Small intestine (tissue), 4 donors: ENCODE results near the gene CNN2. TPM values are rescaled to one million over a fixed set of nuclear protein-coding genes. Genes with fewer than 3 reads are reported as not detected.

Source experiments
- polyA plus RNA-seq, 4 donors: library from polyadenylated mRNA; stranded (reverse) in 3 of 4; unstranded in 1 of 4; fragments of 200-250 nt in 3 of 4; fragments of 120-200 nt in 1 of 4; gene quantifications; one replicate each; pipeline versions ENCODE4 v1.2.1 to v1.2.3, GENCODE V29; 2013
- donor health status: healthy with polysubstance abuse.
- donor health status: Bipolar disorder and iron deficiency.
- donor health status: healthy.

The CNN2 gene
- polyA plus RNA-seq, 4 donors: 14.5 to 34.4 (median 22.6) TPM

Other genes starting within 250 kb of the CNN2 start
- gene PTBP1, start 229.2 kb upstream of the CNN2 start, polyA plus RNA-seq: 100 to 1,000 TPM; 109 to 257 (median 140) TPM
- under 1 TPM in 2 of 4 donors, not detected in 2; 0.49 to 0.57 TPM for gene PLPPR3, start 204.7 kb upstream of the CNN2 start, polyA plus RNA-seq
- gene AZU1, start 198.8 kb upstream of the CNN2 start, polyA plus RNA-seq: under 1 TPM in 1 of 4 donors, not detected in 3; 0.22 TPM
- gene PRTN3, start 185.6 kb upstream of the CNN2 start, polyA plus RNA-seq: under 1 TPM in 1 of 4 donors, not detected in 3; 0.41 TPM
- 1 to 10 TPM in 1 of 4 donors, under 1 TPM in 1, not detected in 2; 0.09 to 1.8 TPM for gene ELANE, start 174.3 kb upstream of the CNN2 start, polyA plus RNA-seq
- gene CFD, start 166.9 kb upstream of the CNN2 start, polyA plus RNA-seq: 100 to 1,000 TPM in 1 of 4 donors, 10 to 100 TPM in 1, 1 to 10 TPM in 2; 3.8 to 601 (median 20.8) TPM
- 100 to 1,000 TPM in 1 of 4 donors, 10 to 100 TPM in 3; 39.0 to 107 (median 70.3) TPM for gene MED16, start 133.4 kb upstream of the CNN2 start, polyA plus RNA-seq
- gene RNU6-9, start 133.1 kb upstream of the CNN2 start, polyA plus RNA-seq: not detected
- 10 to 100 TPM; 29.5 to 52.7 (median 42.3) TPM for gene R3HDM4, start 113.4 kb upstream of the CNN2 start, polyA plus RNA-seq
- under 1 TPM in 2 of 4 donors, not detected in 2; 0.25 to 0.55 TPM for gene KISS1R, start 109.3 kb upstream of the CNN2 start, polyA plus RNA-seq
- gene ARID3A, start 100.6 kb upstream of the CNN2 start, polyA plus RNA-seq: 100 to 1,000 TPM in 1 of 4 donors, 1 to 10 TPM in 3; 1.3 to 242 (median 4.8) TPM
- 10 to 100 TPM; 33.4 to 70.8 (median 57.5) TPM for gene WDR18, start 42.3 kb upstream of the CNN2 start, polyA plus RNA-seq
- gene GRIN3B, start 26.2 kb upstream of the CNN2 start, polyA plus RNA-seq: under 1 TPM in 2 of 4 donors, not detected in 2; 0.10 to 0.16 TPM
- 100 to 1,000 TPM; 123 to 313 (median 186) TPM for gene TMEM259, start 5.5 kb upstream of the CNN2 start, polyA plus RNA-seq
- gene RNU6-2, start 5.1 kb upstream of the CNN2 start, polyA plus RNA-seq: not detected
- gene ABCA7, start 13.5 kb downstream of the CNN2 start, polyA plus RNA-seq: 10 to 100 TPM in 2 of 4 donors, 1 to 10 TPM in 2; 3.1 to 60.3 (median 20.2) TPM
- gene ARHGAP45, start 40.6 kb downstream of the CNN2 start, polyA plus RNA-seq: 10 to 100 TPM; 15.9 to 81.1 (median 48.5) TPM
- gene POLR2E, start 68.8 kb downstream of the CNN2 start, polyA plus RNA-seq: 100 to 1,000 TPM; 122 to 189 (median 142) TPM
- gene GPX4, start 77.4 kb downstream of the CNN2 start, polyA plus RNA-seq: 1,000 to 10,000 TPM in 2 of 4 donors, 100 to 1,000 TPM in 2; 335 to 1,298 (median 781) TPM
- 10 to 100 TPM; 19.7 to 32.1 (median 21.6) TPM for gene SBNO2, start 147.7 kb downstream of the CNN2 start, polyA plus RNA-seq
- gene STK11, start 179.2 kb downstream of the CNN2 start, polyA plus RNA-seq: 10 to 100 TPM; 57.7 to 86.2 (median 66.4) TPM
- gene CBARP, start 211.4 kb downstream of the CNN2 start, polyA plus RNA-seq: under 1 TPM in 2 of 4 donors, not detected in 2; 0.30 to 0.41 TPM
- gene ATP5F1D, start 215.1 kb downstream of the CNN2 start, polyA plus RNA-seq: 100 to 1,000 TPM; 126 to 823 (median 492) TPM
- 100 to 1,000 TPM in 1 of 4 donors, 10 to 100 TPM in 3; 28.1 to 106 (median 33.0) TPM for gene MIDN, start 222.0 kb downstream of the CNN2 start, polyA plus RNA-seq
- 100 to 1,000 TPM; 250 to 543 (median 373) TPM for gene CIRBP, start 242.7 kb downstream of the CNN2 start, polyA plus RNA-seq
- gene FAM174C, start 248.9 kb downstream of the CNN2 start, polyA plus RNA-seq: 100 to 1,000 TPM in 1 of 4 donors, 10 to 100 TPM in 3; 40.0 to 118 (median 82.3) TPM